Aorta (tissue), 5 donors: ENCODE results near the gene RTP5. TPM values are rescaled to one million over a fixed set of nuclear protein-coding genes. Genes with fewer than 3 reads are reported as not detected.
A peak's percentile ranks its signal among the peaks of the same experiment; 100 is the strongest.

Experiments
- ATAC-seq: fragments of 200-7000 bp; cut with Tn5 transposase; one replicate; pipeline ENCODE4 v1.9.1; 2022; ENCODE audit warnings: moderate library complexity; ENCODE audit not compliant: low FRiP score
- DNase-seq, 2 donors: peaks; one replicate each; pipeline ENCODE4 v3.0.0-alpha.2; 2020
- H3K27ac ChIP-seq, 2 donors: one replicate each; pipeline ENCODE4 v1.5.1; 2013; ENCODE audit warnings: low read length in 2 of 2, mild to moderate bottlenecking in 2 of 2, moderate library complexity in 2 of 2, control low read depth in 1 of 2, inconsistent platforms in 1 of 2, low read depth in 1 of 2
- H3K27me3 ChIP-seq, 2 donors: one replicate each; pipeline ENCODE4 v1.6.1; 2013; ENCODE audit warnings: control low read depth in 1 of 2, low read length in 1 of 2, mild to moderate bottlenecking in 1 of 2, moderate library complexity in 1 of 2; ENCODE audit not compliant: insufficient read depth in 2 of 2, control insufficient read depth in 1 of 2
- H3K36me3 ChIP-seq, 2 donors: one replicate each; pipeline ENCODE4 v1.6.1; 2013; ENCODE audit warnings: control low read depth in 1 of 2, low read length in 1 of 2, mild to moderate bottlenecking in 1 of 2; ENCODE audit not compliant: insufficient read depth in 2 of 2, control insufficient read depth in 1 of 2
- H3K4me1 ChIP-seq, 2 donors: one replicate each; pipeline ENCODE4 v1.6.1; 2013; ENCODE audit warnings: low read length in 2 of 2, control low read depth in 1 of 2, mild to moderate bottlenecking in 1 of 2, moderate library complexity in 1 of 2; ENCODE audit not compliant: insufficient read depth in 2 of 2, control insufficient read depth in 1 of 2
- H3K4me3 ChIP-seq, 2 donors: one replicate each; pipeline ENCODE4 v1.5.1; 2013; ENCODE audit warnings: low read length in 2 of 2, control low read depth in 1 of 2, mild to moderate bottlenecking in 1 of 2
- H3K9me3 ChIP-seq: one replicate; pipeline ENCODE4 v1.6.1; 2013; ENCODE audit warnings: mild to moderate bottlenecking, low read length; ENCODE audit not compliant: control insufficient read depth
- WGBS, 2 donors: extraction: QIAGEN DNeasy Blood & Tissue Kit; methylation state at CpG; one replicate each; pipeline ENCODE4 v1.1.7; 2013; 5-methylcytosine and 5-hydroxymethylcytosine counted together
- intact Hi-C, 2 donors: fragments of 100-400 bp; cut with DNase I; formaldehyde crosslinking; loops; one replicate each; pipeline versions ENCODE4 v1.14.2 to v1.15.0; 2022
- polyA plus RNA-seq, 2 donors: library from polyadenylated mRNA; stranded (reverse); fragments of 200-250 nt; gene quantifications; one replicate each; pipeline ENCODE4 v1.2.3, GENCODE V29; 2013
- total RNA-seq, 2 donors: library from RNA; stranded (reverse); fragmentation: NEBNext Ultra II Directional; extraction: Animal tissue kit (Norgen Biotek cat#: 25700); gene quantifications; one replicate each; pipeline ENCODE4 v1.2.1, GENCODE V29; 2021
- donor health status: healthy with polysubstance abuse.
- donor health status: Bipolar disorder and iron deficiency.
- donor health status: DM: no; HTN: no; CAD: no.
- donor health status: DM: no; HTN: no; CAD: no.
- donor health status: DM: yes; HTN: yes; CAD: no.

Gene RTP5
- total and polyA plus RNA-seq, 4 donors = not detected

DNA sequence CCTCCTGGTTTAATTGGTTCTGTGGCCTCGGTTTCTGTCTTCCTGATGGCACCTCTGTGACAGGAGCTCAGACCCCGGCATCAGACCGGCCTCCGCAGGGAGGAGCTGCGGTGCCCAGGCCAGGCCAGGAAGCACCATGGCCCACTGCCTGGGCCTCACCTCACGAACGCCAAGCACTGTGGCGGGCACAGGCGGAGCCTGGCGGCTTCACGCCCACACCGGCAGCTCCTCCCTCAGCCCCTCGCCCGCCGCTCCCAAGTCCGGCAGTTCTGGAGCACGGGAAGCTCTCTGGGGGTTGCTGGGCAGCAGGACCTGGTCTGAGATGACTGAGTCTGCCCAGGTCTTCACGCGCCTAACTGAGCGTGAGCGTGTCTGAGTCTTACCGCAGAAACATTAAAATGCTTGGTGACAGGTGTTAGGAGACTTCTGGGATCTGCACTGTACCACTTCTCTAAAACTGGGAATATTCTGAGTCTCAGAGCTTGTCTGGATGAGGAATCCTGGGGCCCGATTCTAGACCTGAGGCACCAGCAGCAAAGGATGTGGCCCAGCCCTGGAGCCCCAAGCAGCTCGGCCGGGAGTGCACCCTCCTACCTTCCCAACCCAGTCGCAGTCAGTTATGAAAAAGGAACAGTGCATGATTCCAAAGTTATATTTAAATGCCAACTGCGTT, 21.9 kb downstream of the RTP5 start:
- intact Hi-C loops = no loop called here
- WGBS, 2 donors = 77 to 80% methylated on average over 27 of the region's 27 CpGs
- Histone ChIP-seq H3K4me1 (no peaks in the 10 kb centered on the region), H3K27me3 (no peaks in the 10 kb centered on the region), H3K36me3 (no peaks in the 10 kb centered on the region), H3K9me3 (no peaks in the 10 kb centered on the region), H3K27ac (no peak overlapping the region), H3K4me3 (no peak overlapping the region)
- no peak for ATAC-seq
- peak in 1 of 2 donors; percentile 57 for DNase-seq

DNA sequence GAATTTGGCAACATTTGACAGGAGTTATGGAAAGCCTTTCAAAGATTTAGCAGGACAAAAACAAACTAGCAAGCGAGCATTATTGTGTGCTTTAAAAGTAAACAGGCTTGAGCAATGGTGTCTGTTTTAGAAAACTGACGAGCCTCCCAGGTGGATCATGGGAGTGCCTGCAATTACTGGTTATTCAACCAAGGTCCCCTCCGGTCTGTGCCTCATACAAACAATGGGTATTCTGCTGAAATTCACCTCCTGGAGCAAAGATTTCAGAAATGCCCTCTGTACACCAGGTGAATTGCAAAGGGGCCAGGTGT, 22.4 kb downstream of the RTP5 start:
- ATAC-seq = no peak
- Histone ChIP-seq H3K4me3 (no peak overlapping the region), H3K36me3 (no peaks in the 10 kb centered on the region), H3K27me3 (no peaks in the 10 kb centered on the region), H3K4me1 (no peaks in the 10 kb centered on the region), H3K27ac (no peak overlapping the region), H3K9me3 (no peaks in the 10 kb centered on the region)
- intact Hi-C loops = no loop called here
- WGBS, 2 donors = 36 to 47% methylated on average over 3 of the region's 3 CpGs
- DNase-seq = no peak

DNA sequence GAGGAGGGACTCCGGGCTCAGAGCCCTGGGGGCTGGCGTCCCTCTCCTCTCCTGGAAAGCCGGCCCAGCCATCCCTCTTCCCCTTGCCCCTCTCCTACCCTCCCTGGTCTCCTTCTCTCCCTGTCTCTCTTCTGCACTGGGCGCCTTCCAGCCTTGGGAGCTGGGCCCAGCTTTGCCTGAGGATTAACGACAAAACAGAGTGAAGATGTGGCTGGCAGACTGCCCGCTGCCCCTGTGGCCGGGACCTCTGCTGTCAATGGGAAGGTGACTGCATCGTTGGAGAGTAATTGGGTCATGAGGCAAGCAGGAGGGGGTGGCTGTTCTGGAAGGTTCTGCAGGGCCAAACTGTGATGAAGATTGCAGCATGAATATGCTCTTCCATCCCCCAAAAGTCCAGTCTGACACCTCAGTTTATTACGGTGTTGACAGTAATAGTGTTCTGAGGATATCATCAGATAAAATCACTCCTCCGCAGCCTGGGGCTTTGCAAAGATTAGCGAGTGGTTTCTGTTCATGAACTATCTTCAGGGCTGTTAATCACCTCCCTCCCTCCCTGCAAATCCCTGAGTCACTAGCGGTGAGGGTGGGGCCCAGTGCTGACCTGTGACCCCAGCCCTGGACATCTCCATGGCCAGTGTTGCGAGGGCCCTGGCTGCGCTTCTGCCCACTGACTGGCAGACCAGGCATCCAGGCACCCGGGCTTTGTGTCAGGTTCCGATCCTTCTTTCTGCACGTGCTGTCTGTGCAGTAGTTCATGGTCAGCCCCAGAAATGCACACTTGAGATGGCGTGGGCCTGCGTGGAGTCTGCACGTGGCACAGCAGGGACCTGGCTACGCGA, 23.0 kb downstream of the RTP5 start:
- 82 to 88% methylated on average over 22 of the region's 22 CpGs for WGBS, 2 donors
- no peak for ATAC-seq

DNA sequence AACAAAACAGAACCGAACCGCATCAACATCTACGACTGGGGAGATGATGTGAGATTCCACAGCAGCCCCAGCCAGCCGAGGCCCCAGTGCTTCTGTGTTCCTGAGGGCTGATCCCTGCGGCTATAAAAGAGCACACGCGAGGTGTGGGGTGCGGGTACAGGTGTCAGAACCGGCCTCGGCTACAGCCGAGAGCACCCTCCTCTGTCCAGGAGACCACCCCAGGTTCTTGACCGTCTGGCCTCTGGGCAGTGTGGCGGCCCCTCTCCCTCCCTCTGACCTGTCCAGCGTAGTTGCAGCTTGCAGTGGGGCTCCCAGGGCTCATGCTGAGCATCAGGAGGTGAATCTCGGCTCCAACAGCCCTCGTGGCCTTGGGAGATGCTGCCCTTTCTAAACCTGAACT, 23.7 kb downstream of the RTP5 start:
- intact Hi-C loops = no loop called here
- no peaks in the 10 kb centered on the region for H3K27me3 ChIP-seq
- no peaks in the 10 kb centered on the region for H3K4me1 ChIP-seq
- no peak overlapping the region for H3K27ac ChIP-seq
- H3K36me3 ChIP-seq = no peaks in the 10 kb centered on the region
- no peaks in the 10 kb centered on the region for H3K9me3 ChIP-seq
- DNase-seq = peak; percentile 34 to 57
- no peak overlapping the region for H3K4me3 ChIP-seq
- no peak for ATAC-seq
- WGBS, 2 donors = 86% methylated on average over 16 of the region's 16 CpGs

More for the DNA sequence above, 23.0 kb downstream of the RTP5 start:
- no peaks in the 10 kb centered on the region for H3K27me3 ChIP-seq
- no peaks in the 10 kb centered on the region for H3K9me3 ChIP-seq
- intact Hi-C loops = no loop called here
- DNase-seq = peak; percentile 42 to 64
- H3K36me3 ChIP-seq = no peaks in the 10 kb centered on the region
- H3K4me3 ChIP-seq = no peak overlapping the region
- no peak overlapping the region for H3K27ac ChIP-seq
- no peaks in the 10 kb centered on the region for H3K4me1 ChIP-seq

DNA sequence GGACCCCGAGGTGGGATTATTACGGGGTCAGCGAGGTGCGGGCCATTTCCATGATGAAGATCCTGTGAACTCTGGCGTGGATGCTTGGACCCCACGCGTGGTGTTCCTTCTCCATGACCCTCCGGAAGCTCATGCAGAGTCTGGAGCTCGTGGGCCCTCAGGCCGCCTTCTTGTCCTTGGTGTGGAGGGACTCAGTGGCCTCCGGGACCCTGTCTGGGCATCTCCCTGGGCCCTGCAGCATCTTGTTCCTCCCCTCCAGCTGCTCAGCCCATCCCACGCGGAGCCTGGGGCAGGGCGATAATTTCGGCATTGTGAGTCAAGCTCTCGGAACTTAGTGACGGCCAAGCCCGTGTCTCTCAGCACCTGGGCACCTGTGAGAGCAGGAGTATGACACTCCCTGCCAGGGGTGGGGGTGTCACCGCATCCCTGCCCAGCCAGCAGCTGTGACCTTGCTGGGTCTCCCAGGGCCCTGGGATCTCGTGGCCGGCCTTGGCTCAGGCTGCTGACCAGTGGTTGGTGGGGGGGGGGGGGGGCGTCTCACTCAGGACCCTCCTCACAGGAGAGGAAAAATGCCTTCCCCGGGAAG, 24.6 kb downstream of the RTP5 start:
- Histone ChIP-seq H3K27ac (no peak overlapping the region), H3K36me3 (no peaks in the 10 kb centered on the region), H3K4me3 (no peak overlapping the region), H3K9me3 (no peaks in the 10 kb centered on the region), H3K27me3 (no peaks in the 10 kb centered on the region), H3K4me1 (no peaks in the 10 kb centered on the region)
- 86 to 92% methylated on average over 22 to 23 of the region's 23 CpGs for WGBS, 2 donors
- no peak for ATAC-seq
- intact Hi-C loops = no loop called here
- DNase-seq = peak; percentile 36 to 67

DNA sequence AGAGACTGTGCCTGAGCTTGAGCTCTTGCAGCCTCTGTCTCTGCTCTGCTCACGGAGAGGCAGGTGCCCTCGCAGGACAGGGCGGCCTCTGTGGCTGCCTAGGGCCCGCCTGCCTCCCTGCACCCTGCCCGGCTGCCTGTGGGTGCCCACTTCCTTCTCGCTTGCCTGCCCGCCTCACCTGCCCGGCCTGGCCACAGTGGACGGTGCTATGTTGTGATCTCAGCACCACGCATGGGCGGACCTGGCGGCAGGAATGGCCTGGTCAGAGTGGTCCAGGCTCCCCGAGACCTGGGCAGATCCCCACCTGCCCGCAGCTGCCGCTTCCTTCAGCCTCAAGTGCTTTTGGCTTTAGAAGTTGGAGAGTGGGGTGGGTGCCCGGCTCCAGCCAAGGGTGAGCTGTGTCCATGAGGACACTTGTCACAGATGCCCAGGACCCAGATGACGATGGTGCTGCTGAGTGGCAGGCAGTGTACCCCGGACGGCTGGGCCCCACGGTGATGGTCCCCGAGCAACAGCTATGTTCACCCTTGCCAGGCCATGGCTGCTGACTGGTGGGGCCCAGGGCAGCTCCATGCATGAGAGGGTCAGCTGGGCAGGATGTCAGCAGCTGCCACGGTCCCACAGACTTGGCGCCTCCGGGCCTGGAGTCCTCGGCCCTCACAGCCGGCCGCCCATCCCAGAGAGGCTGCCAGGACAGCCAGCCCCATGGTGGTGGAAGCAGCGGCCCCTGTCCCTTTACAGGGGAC, 25.3 kb downstream of the RTP5 start:
- 87% methylated on average over 28 of the region's 28 CpGs for WGBS, 2 donors
- H3K4me3 ChIP-seq = no peak overlapping the region
- H3K27ac ChIP-seq = no peak overlapping the region
- no peaks in the 10 kb centered on the region for H3K36me3 ChIP-seq
- intact Hi-C loops = no loop called here
- DNase-seq (peak; percentile 43 to 72), ATAC-seq (peak; percentile 24)
- H3K9me3 ChIP-seq = no peaks in the 10 kb centered on the region
- H3K27me3 ChIP-seq = no peaks in the 10 kb centered on the region
- no peaks in the 10 kb centered on the region for H3K4me1 ChIP-seq

DNA sequence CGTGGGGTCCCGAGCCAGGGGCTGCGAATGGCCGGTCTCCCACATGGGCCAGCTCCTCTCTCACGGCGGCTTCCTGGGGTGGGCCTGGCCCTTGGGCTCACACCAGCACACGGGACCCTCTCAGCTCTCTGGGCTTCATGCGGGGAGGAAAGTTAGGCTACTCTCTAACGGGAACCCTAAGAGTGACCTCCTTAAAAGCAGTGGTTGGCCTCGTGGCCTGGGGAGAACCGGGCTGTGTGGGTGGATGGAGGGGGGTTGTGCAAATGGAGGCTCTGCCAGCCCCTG, 25.8 kb downstream of the RTP5 start:
- 81 to 88% methylated on average over 11 of the region's 11 CpGs for WGBS, 2 donors
- DNase-seq (peak in 1 of 2 donors; percentile 44), ATAC-seq (no peak)
- no peaks in the 10 kb centered on the region for H3K9me3 ChIP-seq
- H3K27ac ChIP-seq = no peak overlapping the region
- H3K4me3 ChIP-seq = no peak overlapping the region
- intact Hi-C loops = no loop called here
- no peaks in the 10 kb centered on the region for H3K4me1 ChIP-seq
- no peaks in the 10 kb centered on the region for H3K27me3 ChIP-seq
- no peaks in the 10 kb centered on the region for H3K36me3 ChIP-seq

DNA sequence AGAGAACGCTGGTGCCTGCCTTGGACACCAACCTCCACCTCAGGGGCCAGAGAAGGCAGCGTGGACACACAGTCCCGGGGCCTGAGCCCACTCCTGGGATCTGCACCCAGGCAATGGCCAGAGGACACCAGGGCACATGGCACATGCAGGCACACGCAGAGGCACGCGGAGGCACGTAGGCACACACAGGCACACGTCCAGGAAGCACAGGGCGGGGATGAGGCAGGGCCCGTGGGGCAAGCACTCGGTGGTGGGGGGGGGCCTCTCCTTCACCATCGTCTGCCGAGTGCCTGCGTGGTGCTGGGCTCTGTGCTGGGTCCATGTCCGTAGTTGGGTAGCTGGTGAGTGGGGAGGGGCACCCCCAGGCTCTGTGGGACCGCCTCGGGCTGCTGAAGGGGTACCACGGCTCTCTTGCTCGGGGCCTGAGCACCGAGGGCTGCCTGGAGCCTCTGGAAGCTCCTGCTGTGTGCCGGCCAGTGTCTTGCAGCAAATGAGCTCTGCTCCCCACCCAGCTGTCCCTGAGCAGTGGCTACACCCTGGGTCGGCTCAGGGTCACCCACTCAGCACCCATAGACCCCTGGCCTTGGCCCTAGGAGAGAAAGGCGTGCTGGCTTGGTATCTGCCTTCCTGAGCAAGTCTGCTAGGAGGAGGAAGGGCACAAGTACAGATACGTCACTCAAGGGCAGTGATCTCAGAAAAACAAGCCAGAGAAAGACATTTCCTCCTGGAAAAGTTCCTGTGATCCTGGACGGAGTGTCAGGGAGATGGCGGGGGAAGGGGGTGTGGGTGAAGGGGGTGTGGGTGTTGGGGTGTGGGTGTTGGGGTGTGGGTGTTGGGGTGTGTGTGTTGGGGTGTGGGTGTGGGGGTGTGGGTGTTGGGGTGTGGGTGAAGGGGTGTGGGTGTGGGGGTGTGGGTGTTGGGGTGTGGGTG, 26.4 kb downstream of the RTP5 start:
- Histone ChIP-seq H3K27me3 (no peaks in the 10 kb centered on the region), H3K36me3 (no peaks in the 10 kb centered on the region), H3K27ac (peak overlapping the region in 1 of 2 donors; percentile 41), H3K4me3 (no peak overlapping the region), H3K9me3 (no peaks in the 10 kb centered on the region), H3K4me1 (no peaks in the 10 kb centered on the region)
- peak; percentile 3 for ATAC-seq
- WGBS, 2 donors = 39 to 67% methylated on average over 17 to 26 of the region's 26 CpGs
- peak; percentile 42 to 75 for DNase-seq
- intact Hi-C loops = no loop called here
